Nephron (organoid): ENCODE results near the gene CMTM7.

Source experiments
- H3K27ac Mint-ChIP-seq, 3 experiments: 2 replicates each; pipeline ENCODE4 v1.8.0; 2020; ENCODE audit warnings: mixed read lengths in 3 of 3, mild to moderate bottlenecking in 2 of 3, moderate library complexity in 1 of 3
- H3K27me3 Mint-ChIP-seq: 2 replicates; pipeline ENCODE4 v1.8.0; 2021; ENCODE audit warnings: low read depth, mild to moderate bottlenecking, moderate library complexity, mixed read lengths
- H3K36me3 Mint-ChIP-seq: 2 replicates; pipeline ENCODE4 v1.8.0; 2020; ENCODE audit warnings: low read depth, mixed read lengths
- H3K4me1 Mint-ChIP-seq: 2 replicates; pipeline ENCODE4 v1.8.0; 2020; ENCODE audit warnings: mixed read lengths
- H3K4me3 Mint-ChIP-seq, 3 experiments: 2 replicates each; pipeline ENCODE4 v1.8.0; 2020; ENCODE audit warnings: mild to moderate bottlenecking in 3 of 3, mixed read lengths in 3 of 3, moderate library complexity in 2 of 3
- H3K9me3 Mint-ChIP-seq: 2 replicates; pipeline ENCODE4 v1.8.0; 2020; ENCODE audit warnings: mixed read lengths
- TF ChIP-seq, protein P1 (sequence below), 3 experiments: fragments of 200-600 bp; sonication (generic); IDR thresholded peaks; one replicate each; pipeline ENCODE4 v1.5.0; 2021; ENCODE audit warnings: antibody characterized with exemption in 3 of 3; ENCODE audit not compliant: unreplicated experiment in 3 of 3

CMTM7 gene

GRCh38 chr3:32397941-32398340 is 6.3 kb downstream of the CMTM7 start:
- no peak overlapping the region for H3K27ac Mint-ChIP-seq
- TF ChIP-seq, protein P1, sequence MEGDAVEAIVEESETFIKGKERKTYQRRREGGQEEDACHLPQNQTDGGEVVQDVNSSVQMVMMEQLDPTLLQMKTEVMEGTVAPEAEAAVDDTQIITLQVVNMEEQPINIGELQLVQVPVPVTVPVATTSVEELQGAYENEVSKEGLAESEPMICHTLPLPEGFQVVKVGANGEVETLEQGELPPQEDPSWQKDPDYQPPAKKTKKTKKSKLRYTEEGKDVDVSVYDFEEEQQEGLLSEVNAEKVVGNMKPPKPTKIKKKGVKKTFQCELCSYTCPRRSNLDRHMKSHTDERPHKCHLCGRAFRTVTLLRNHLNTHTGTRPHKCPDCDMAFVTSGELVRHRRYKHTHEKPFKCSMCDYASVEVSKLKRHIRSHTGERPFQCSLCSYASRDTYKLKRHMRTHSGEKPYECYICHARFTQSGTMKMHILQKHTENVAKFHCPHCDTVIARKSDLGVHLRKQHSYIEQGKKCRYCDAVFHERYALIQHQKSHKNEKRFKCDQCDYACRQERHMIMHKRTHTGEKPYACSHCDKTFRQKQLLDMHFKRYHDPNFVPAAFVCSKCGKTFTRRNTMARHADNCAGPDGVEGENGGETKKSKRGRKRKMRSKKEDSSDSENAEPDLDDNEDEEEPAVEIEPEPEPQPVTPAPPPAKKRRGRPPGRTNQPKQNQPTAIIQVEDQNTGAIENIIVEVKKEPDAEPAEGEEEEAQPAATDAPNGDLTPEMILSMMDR (IDR thresholded peaks at IDR 0.05; ENCODE audit: unreplicated experiment in 3 of 3), result no peak
- H3K4me1 Mint-ChIP-seq, result peaks cover 21% of the 10 kb centered on the region
- H3K27me3 Mint-ChIP-seq, result peaks cover 13% of the 10 kb centered on the region
- H3K9me3 Mint-ChIP-seq, result no peaks in the 10 kb centered on the region
- H3K36me3 Mint-ChIP-seq, result peaks cover 4% of the 10 kb centered on the region
- H3K4me3 Mint-ChIP-seq, result no peak overlapping the region

- TF ChIP-seq, protein P1 (IDR thresholded peaks at IDR 0.05; ENCODE audit: unreplicated experiment in 3 of 3), result no peak
- Mint-ChIP-seq H3K36me3 (peaks cover 4% of the 10 kb centered on the region), H3K9me3 (no peaks in the 10 kb centered on the region), H3K27ac (peak overlapping the region in 1 of 3 experiments; percentile 58), H3K4me3 (no peak overlapping the region), H3K27me3 (peaks cover 7% of the 10 kb centered on the region), H3K4me1 (peaks cover 21% of the 10 kb centered on the region)
Observed at GRCh38 chr3:32398531-32398930, 6.9 kb downstream of the CMTM7 start.

DNA sequence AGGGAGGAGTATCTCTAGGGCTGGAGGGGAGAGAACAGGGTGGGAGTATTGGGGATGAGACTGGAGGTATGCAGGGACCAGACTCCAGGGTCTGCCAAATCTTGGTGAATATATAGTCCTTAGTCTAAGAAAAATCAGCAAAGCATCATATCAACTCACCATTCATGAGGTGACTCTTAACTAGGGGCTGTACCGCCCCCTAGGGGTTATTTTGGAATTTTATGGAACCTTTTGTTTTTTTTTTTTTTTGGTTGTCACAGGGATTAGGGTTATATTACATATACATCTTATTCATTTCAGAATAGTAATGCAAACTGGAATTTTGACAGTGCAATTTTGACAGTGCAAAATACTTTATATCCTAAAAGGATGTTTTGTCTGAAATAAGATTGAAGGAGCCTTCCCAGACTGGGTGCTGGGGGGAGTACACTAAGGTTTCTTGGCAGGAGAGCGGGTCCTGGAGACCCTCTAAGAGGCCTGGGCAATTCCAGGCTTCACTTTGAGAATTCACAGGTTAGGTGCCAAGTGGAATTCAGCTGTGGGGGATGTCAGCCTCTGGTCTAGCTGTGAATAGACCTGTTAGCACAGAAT is 7.5 kb downstream of the CMTM7 start:
- Mint-ChIP-seq H3K4me1 (peaks cover 24% of the 10 kb centered on the region), H3K27ac (peak overlapping the region in 2 of 3 experiments; percentile 48 to 58), H3K4me3 (peak overlapping the region in 2 of 3 experiments; percentile 10 to 36)

DNA sequence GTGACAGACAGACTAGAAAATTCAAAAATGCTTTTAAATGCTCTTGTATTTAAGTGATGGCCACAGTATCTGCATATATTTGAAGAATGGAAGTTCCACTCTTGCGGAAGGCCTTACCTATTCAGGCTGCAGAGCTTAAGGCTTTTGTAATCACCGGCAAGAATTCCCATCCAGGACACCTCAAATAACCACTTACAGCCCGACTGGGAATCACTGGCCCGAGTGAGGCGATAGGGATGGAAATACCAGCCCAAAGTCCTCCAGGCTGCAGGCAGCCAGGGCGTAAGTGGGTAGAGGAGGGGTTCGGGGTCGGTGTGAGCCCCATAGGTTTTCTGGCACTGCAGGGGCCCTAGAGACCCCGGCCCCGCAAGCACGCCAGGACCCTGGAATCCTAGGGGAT is 9.5 kb downstream of the CMTM7 start:
- Mint-ChIP-seq H3K4me3 (peak overlapping the region; percentile 77 to 84 (median 81)), H3K9me3 (no peaks in the 10 kb centered on the region), H3K27me3 (peaks cover 6% of the 10 kb centered on the region), H3K36me3 (no peaks in the 10 kb centered on the region), H3K27ac (peak overlapping the region; percentile 91 to 98 (median 95)), H3K4me1 (peaks cover 24% of the 10 kb centered on the region)
- TF ChIP-seq, protein P1 (IDR thresholded peaks at IDR 0.05; ENCODE audit: unreplicated experiment in 3 of 3), result no peak

More for the DNA sequence above, 7.5 kb downstream of the CMTM7 start:
- Mint-ChIP-seq H3K36me3 (peaks cover 4% of the 10 kb centered on the region), H3K27me3 (peaks cover 6% of the 10 kb centered on the region), H3K9me3 (no peaks in the 10 kb centered on the region)
- TF ChIP-seq, protein P1 (IDR thresholded peaks at IDR 0.05; ENCODE audit: unreplicated experiment in 3 of 3), result peak; percentile 53 to 69 (median 55)

GRCh38 chr3:32401556-32402081 is 10.0 kb downstream of the CMTM7 start:
- Mint-ChIP-seq H3K4me1 (peaks cover 24% of the 10 kb centered on the region), H3K27ac (peak overlapping the region; percentile 91 to 98 (median 95)), H3K27me3 (peaks cover 6% of the 10 kb centered on the region), H3K36me3 (no peaks in the 10 kb centered on the region), H3K4me3 (peak overlapping the region; percentile 77 to 88 (median 84)), H3K9me3 (no peaks in the 10 kb centered on the region)
- TF ChIP-seq, protein P1 (IDR thresholded peaks at IDR 0.05; ENCODE audit: unreplicated experiment in 3 of 3), result no peak

- no peaks in the 10 kb centered on the region for H3K9me3 Mint-ChIP-seq
- H3K27me3 Mint-ChIP-seq, result peaks cover 6% of the 10 kb centered on the region
- H3K27ac Mint-ChIP-seq, result peak overlapping the region; percentile 19 to 59 (median 41)
- H3K4me3 Mint-ChIP-seq, result peak overlapping the region in 2 of 3 experiments; percentile 15 to 56
- H3K4me1 Mint-ChIP-seq, result peaks cover 19% of the 10 kb centered on the region
- H3K36me3 Mint-ChIP-seq, result no peaks in the 10 kb centered on the region
- TF ChIP-seq, protein P1 (IDR thresholded peaks at IDR 0.05; ENCODE audit: unreplicated experiment in 3 of 3), result no peak
Observed at GRCh38 chr3:32403663-32404062, 12.0 kb downstream of the CMTM7 start.
